K562 (cell line): ENCODE data around the gene INPP1.

Source experiments
- EP300 ChIP-seq: IDR thresholded peaks from 2 replicates; pipeline ENCODE4 v1.6.1; 2012; ENCODE audit warnings: low read length, improper control_type of control experiment
- ZNF121 ChIP-seq: sonication (generic); formaldehyde crosslinking; conservative IDR thresholded peaks from 2 replicates; pipeline ENCODE4 v1.8.0; 2022; ENCODE audit warnings: missing genetic modification reagents

DNA sequence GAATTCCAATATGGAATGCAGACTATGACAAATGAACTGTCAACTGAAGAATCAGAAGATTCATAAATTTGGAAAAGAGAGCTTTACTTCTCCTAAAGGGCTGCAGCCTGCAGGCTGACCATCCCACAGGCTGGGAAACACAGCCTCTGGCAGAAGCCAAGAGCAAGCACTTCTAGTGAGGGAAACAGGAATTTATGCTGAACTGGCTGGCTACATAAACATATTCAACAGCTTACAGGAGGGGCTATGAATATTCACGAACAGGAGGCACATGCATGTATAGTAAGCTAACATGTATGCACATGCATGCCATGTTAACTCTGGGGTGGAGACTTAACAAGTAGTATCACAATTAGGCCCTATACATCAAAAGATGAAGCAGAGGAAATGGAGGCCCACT lies 41.3 kb upstream of the INPP1 start:
- TF ChIP-seq ZNF121 = no peak
- no peak for TF ChIP-seq EP300
